Measurements from ENCODE around the gene NPIPB13.
"Not testable (repeated sequence)": the region's sequence is repeated elsewhere in the genome, so short reads cannot be mapped to it uniquely, and the experiment has no call there.

GRCh38 chr16:30217082-30217481 lies 31.2 kb downstream of the NPIPB13 start:
- TF ChIP-seq POLR2A (IDR thresholded peaks at IDR 0.05; ENCODE audit: low read depth, low read length); TAF1 (IDR thresholded peaks at IDR 0.05; ENCODE audit: borderline replicate concordance, low read depth, low read length); POLR2AphosphoS5 (IDR thresholded peaks at IDR 0.05; ENCODE audit: low read depth, low read length): not testable (repeated sequence)
